C4-2B (cell line): ENCODE data around the gene FLRT1.

Experiments used
- H3K27ac ChIP-seq: fragments of 450-650 bp; 2 replicates; pipeline ENCODE4 v1.5.1; 2017
- CTCF ChIP-seq: fragments of 450-650 bp; conservative IDR thresholded peaks from 2 replicates; pipeline ENCODE4 v1.5.1; 2017; ENCODE audit warnings: mild to moderate bottlenecking
- ZFX ChIP-seq: fragments of 450-650 bp; IDR thresholded peaks from 2 replicates; pipeline ENCODE4 v1.6.1; 2017

FLRT1 gene

DNA sequence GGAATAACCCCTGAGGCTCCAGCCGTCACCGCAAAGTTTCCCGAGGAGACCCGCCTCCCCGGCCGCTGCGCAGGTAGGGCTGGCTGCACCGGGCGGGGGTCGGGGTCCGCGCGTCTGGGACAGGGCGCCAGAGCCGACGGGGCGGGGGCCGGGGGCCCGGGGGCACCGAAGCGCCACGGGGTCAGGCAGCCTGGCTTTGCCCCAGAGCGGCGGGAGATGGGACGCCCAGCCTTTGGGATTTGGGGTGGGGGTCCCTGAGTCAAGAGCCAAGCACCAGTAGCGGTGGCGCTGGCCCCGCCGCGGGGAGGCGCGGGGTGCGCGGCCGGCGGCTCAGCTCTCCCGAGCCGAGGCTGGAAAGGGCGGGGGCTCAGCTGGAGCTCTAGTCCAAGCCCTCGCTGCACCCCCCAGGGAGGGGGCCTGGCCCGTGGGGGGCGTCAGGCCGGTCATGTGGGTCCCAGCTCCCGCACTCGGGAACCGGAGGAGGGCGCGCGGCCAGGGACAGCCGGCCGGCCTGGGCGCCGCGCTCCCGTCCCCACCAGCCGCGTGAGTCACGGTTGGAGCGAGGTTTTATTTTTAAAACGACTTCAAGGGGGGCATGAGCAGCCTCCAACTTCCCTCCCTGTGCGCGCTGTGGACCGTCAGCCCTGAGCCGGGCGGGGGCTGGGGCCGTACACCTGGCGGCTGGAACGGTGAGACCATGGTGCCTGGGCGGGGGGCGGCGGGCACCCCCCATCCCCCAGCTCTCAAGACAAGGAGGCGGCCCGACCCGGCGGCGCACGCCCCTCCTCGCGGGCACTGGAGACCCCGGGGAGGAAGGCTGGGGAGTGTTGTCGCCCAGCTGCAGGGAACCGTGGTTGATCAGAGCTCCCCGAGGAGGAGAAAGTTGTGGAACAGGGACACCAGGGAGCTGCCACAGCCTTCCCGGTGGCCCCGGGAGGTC, 626 bp downstream of the FLRT1 start:
- TF ChIP-seq ZFX (no peak), CTCF (no peak)
- H3K27ac ChIP-seq = no peak overlapping the region

GRCh38 chr11:64037027-64037634, 1.4 kb downstream of the FLRT1 start:
- no peak overlapping the region for H3K27ac ChIP-seq
- no peak for TF ChIP-seq ZFX
- no peak for TF ChIP-seq CTCF

DNA sequence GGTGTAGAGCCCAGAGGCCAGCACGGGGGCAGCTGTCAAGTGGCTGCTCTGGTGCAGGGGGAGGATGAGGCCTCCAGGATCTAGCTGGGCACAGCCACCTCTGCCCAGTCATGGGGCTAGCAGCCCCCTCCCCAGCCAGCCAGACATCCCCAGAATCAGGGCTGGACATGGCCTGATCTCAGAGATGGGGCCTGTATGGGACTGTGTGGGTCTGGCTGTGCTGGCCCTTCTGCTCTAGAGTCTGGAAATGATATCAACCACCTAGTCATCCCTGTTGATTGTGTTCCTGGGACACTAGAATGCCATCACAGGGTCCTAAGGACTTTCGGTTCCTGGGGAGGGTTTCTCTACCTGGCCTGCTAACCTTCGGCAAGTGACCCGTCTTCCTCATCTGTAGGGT, 2.8 kb downstream of the FLRT1 start:
- no peak for TF ChIP-seq CTCF
- H3K27ac ChIP-seq = no peak overlapping the region

DNA sequence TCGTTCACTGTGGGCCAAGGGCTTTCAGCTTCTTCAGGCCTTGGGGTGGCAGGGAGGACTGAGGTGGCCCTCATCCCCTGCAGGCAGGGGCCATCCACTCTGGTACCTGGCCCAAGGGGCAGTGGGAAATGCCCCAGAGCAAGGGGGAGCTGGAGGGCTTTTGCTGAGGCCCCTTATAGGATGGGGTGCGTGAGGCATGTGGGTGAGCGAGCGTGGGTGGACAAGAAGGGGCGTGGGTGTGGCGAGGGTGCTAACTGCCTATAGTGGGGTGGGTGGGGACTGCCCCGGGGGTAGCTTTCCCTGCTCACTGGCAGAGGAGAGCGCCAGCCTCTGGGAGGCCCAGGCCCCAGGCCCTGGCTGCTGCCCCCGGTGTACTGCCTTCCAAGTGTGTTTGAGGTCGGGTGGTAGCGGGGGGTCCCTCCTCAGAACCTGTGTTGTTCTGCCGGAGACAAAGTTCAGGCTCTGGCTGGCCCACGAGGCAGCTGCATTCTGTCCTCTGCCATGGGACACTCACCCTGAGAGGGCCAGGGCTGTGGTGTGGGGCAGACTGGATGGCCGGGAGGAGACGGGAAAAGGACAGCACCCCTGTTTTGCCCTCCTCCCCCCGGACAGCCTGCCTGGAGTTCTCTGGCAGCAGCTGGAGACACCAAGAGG, 3.4 kb downstream of the FLRT1 start:
- no peak overlapping the region for H3K27ac ChIP-seq
- TF ChIP-seq ZFX (no peak), CTCF (no peak)

GRCh38 chr11:64040684-64041322, 5.1 kb downstream of the FLRT1 start:
- TF ChIP-seq CTCF (no peak), ZFX (no peak)
- no peak overlapping the region for H3K27ac ChIP-seq

DNA sequence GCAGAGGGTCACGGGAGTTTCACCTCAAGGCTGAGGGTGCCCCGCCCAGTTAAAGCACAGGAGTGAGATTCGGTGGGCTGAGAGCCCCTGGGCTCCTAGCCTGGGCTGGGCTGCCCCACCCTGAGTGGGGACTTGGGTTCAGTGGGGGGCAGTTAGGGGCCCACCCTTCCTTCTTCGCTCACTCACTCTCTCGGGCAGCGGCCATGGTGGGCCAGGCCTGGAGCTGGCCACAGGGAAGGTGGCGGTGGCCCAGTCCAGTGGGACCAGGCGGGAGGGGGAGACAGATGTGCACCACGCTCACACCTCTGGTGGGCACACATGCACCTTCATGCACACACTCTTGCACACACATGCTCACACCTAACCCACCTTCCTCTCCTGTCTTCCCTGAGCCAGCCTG, 6.1 kb downstream of the FLRT1 start:
- H3K27ac ChIP-seq = no peak overlapping the region
- TF ChIP-seq CTCF (no peak), ZFX (no peak)

GRCh38 chr11:64042301-64042700, 6.6 kb downstream of the FLRT1 start:
- TF ChIP-seq CTCF (no peak), ZFX (no peak)
- H3K27ac ChIP-seq = no peak overlapping the region
